Measurements from ENCODE around the gene ZNF823. TPM values are rescaled to one million over a fixed set of nuclear protein-coding genes. Genes with fewer than 3 reads are reported as not detected.
"Not testable (repeated sequence)": the region's sequence is repeated elsewhere in the genome, so short reads cannot be mapped to it uniquely, and the experiment has no call there.

The ZNF823 gene
- polyA plus RNA-seq, 1 of the 3 experiments (the other 2 are of a cell fraction), result 1.5 TPM

- H3K4me3 ChIP-seq (ENCODE audit: low read depth in 2 of 2, low read length in 1 of 2); H3K9me2 ChIP-seq; H3K4me2 ChIP-seq; H3K4me1 ChIP-seq (ENCODE audit: control insufficient read depth in 1 of 2, insufficient read depth in 2 of 2, low read depth in 1 of 2, low read length in 1 of 2); DNase-seq; H3K9me3 ChIP-seq; H3F3A ChIP-seq (replicated peaks; ENCODE audit: insufficient read depth); POLR2A ChIA-PET; H3K9ac ChIP-seq; H2AFZ ChIP-seq (ENCODE audit: low read depth); H3K27me3 ChIP-seq (ENCODE audit: insufficient read depth); H3K36me3 ChIP-seq (replicated peaks in 1 of 2; ENCODE audit: control insufficient read depth in 1 of 2, insufficient read depth in 2 of 2, low read length in 1 of 2); H3K79me2 ChIP-seq (ENCODE audit: insufficient read depth); H4K20me1 ChIP-seq (ENCODE audit: insufficient read depth); H3K27ac ChIP-seq (ENCODE audit: low read depth in 2 of 2, low read length in 1 of 2); CTCF ChIA-PET: not testable (repeated sequence)
- 93% methylated on average over 14 of the region's 47 CpGs for WGBS (ENCODE audit: low lambda C conversion rate)
Observed at GRCh38 chr19:11676661-11677600, 61.8 kb downstream of the ZNF823 start.

GRCh38 chr19:11675569-11675968 lies 63.2 kb downstream of the ZNF823 start:
- H3K36me3 ChIP-seq (replicated peaks in 1 of 2; ENCODE audit: control insufficient read depth in 1 of 2, insufficient read depth in 2 of 2, low read length in 1 of 2), result no peaks in the 10 kb centered on the region
- 0 out of 2 replicates have a peak, but pooled peaks cover 2% of the 10 kb centered on the region for H3K9me3 ChIP-seq
- DNase-seq, result no peak
- no peaks in the 10 kb centered on the region for H3K79me2 ChIP-seq (ENCODE audit: insufficient read depth)
- no peaks in the 10 kb centered on the region for H4K20me1 ChIP-seq (ENCODE audit: insufficient read depth)
- CTCF ChIA-PET, result no interaction called here
- H3K4me2 ChIP-seq, result no peak overlapping the region
- TF ChIP-seq POLR2AphosphoS5 (IDR thresholded peaks at IDR 0.05; ENCODE audit: low read depth, low read length), result no peak
- TF ChIP-seq JUND (IDR thresholded peaks at IDR 0.05), result no peak
- TF ChIP-seq ELF1 (IDR thresholded peaks at IDR 0.05), result no peak
- TF ChIP-seq TAF1 (IDR thresholded peaks at IDR 0.05; ENCODE audit: borderline replicate concordance, low read depth, low read length), result no peak
- TF ChIP-seq SIN3A (IDR thresholded peaks at IDR 0.05; ENCODE audit: borderline replicate concordance, low read depth, low read length), result no peak
- no peak for TF ChIP-seq MAX (IDR thresholded peaks at IDR 0.05; ENCODE audit: low read depth)
- TF ChIP-seq GATA2 (CRISPR knock-in tag; IDR thresholded peaks at IDR 0.05), result no peak
- TF ChIP-seq NRF1 (IDR thresholded peaks at IDR 0.05; ENCODE audit: low read depth, low read length), result no peak
- TF ChIP-seq MXI1 (IDR thresholded peaks at IDR 0.05; ENCODE audit: low read depth, low read length), result no peak
- no peak for TF ChIP-seq GABPA (IDR thresholded peaks at IDR 0.05; ENCODE audit: low read depth)
- no peak for TF ChIP-seq USF1 (IDR thresholded peaks at IDR 0.05; ENCODE audit: borderline replicate concordance, low read depth)
- no peak for TF ChIP-seq ZBTB33 (IDR thresholded peaks at IDR 0.05; ENCODE audit: borderline replicate concordance, low read depth)
- no peak for TF ChIP-seq MEF2A (IDR thresholded peaks at IDR 0.05; ENCODE audit: borderline replicate concordance, low read depth)
- TF ChIP-seq RFX5 (IDR thresholded peaks at IDR 0.05; ENCODE audit: low read length), result no peak
- H3K9ac ChIP-seq, result no peak overlapping the region
- H3K4me1 ChIP-seq (ENCODE audit: control insufficient read depth in 1 of 2, insufficient read depth in 2 of 2, low read depth in 1 of 2, low read length in 1 of 2), result no peaks in the 10 kb centered on the region
- H3K9me2 ChIP-seq, result no peaks in the 10 kb centered on the region
- H3K4me3 ChIP-seq (ENCODE audit: low read depth in 2 of 2, low read length in 1 of 2), result no peak overlapping the region
- no peak overlapping the region for H3K27ac ChIP-seq (ENCODE audit: low read depth in 2 of 2, low read length in 1 of 2)
- no peak overlapping the region for H2AFZ ChIP-seq (ENCODE audit: low read depth)
- WGBS (ENCODE audit: low lambda C conversion rate), result 87% methylated on average over 6 of the region's 6 CpGs
- POLR2A ChIA-PET, result no interaction called here
- H3F3A ChIP-seq (replicated peaks; ENCODE audit: insufficient read depth), result no peaks in the 10 kb centered on the region
- no peaks in the 10 kb centered on the region for H3K27me3 ChIP-seq (ENCODE audit: insufficient read depth)
